SK-N-SH (cell line): Measurements from ENCODE around the gene RBM4. TPM values are rescaled to one million over a fixed set of nuclear protein-coding genes. Genes with fewer than 3 reads are reported as not detected.

ENCODE experiments used
- CTCF ChIA-PET: fragments of 300-600, 350-600 bp; formaldehyde crosslinking; extraction: SDS; loops from one replicate; lab custom pipeline; 2021; lab: Yijun Ruan, JAX
- POLR2A ChIA-PET: fragments of 350-600 bp; sonication (Branson Sonifier 250); formaldehyde crosslinking; extraction: SDS; loops from one replicate; lab custom pipeline; 2020; ENCODE audit warnings: antibody characterized with exemption, inconsistent platforms; lab: Yijun Ruan, JAX
- DNase-seq: peaks from one replicate; pipeline ENCODE4 v3.0.0; 2012
- H2AFZ ChIP-seq: fragments of 200-600 bp; sonication (generic); 2 replicates; pipeline ENCODE4 v1.8.1; 2016; ENCODE audit warnings: antibody characterized with exemption, mild to moderate bottlenecking, low read depth
- H3F3A ChIP-seq: fragments of 200-600 bp; sonication (generic); replicated peaks from 2 replicates; pipeline ENCODE3; 2016; ENCODE audit warnings: antibody characterized with exemption, mild to moderate bottlenecking; ENCODE audit not compliant: insufficient read depth
- H3K27ac ChIP-seq, 2 experiments: fragments of 200-500 bp in 1 of 2; fragments of 200-600 bp in 1 of 2; sonication (Bioruptor generic) in 1 of 2; sonication (generic), shearing (Covaris generic) in 1 of 2; 2 replicates each; pipeline versions ENCODE4 v1.5.1 to v1.6.1; 2014 to 2016; ENCODE audit warnings: low read depth in 2 of 2, inconsistent platforms in 1 of 2, low read length in 1 of 2, mild to moderate bottlenecking in 1 of 2, mixed read lengths in 1 of 2
- H3K27me3 ChIP-seq: fragments of 200-600 bp; sonication (generic), shearing (Covaris generic); 2 replicates; pipeline ENCODE4 v1.6.1; 2016; ENCODE audit warnings: mixed run types; ENCODE audit not compliant: insufficient read depth
- H3K36me3 ChIP-seq, 2 experiments: fragments of 200-500 bp in 1 of 2; fragments of 200-600 bp in 1 of 2; sonication (Bioruptor generic) in 1 of 2; sonication (generic) in 1 of 2; replicated peaks in 1 of 2; 2 replicates each; pipeline versions ENCODE3 to v1.5.1; 2014 to 2016; ENCODE audit warnings: low read length in 1 of 2, mild to moderate bottlenecking in 1 of 2; ENCODE audit not compliant: insufficient read depth in 2 of 2, control insufficient read depth in 1 of 2
- H3K4me1 ChIP-seq, 2 experiments: fragments of 200-500 bp in 1 of 2; fragments of 200-600 bp in 1 of 2; sonication (Bioruptor generic) in 1 of 2; sonication (generic), shearing (Covaris generic) in 1 of 2; 2 replicates each; pipeline versions ENCODE4 v1.5.1 to v1.6.1; 2014 to 2016; ENCODE audit warnings: low read depth in 1 of 2, low read length in 1 of 2, mixed run types in 1 of 2; ENCODE audit not compliant: insufficient read depth in 2 of 2, control insufficient read depth in 1 of 2
- H3K4me2 ChIP-seq: fragments of 200-600 bp; sonication (generic), shearing (Covaris generic); 2 replicates; pipeline ENCODE4 v1.6.1; 2017; ENCODE audit warnings: mixed run types
- H3K4me3 ChIP-seq, 2 experiments: fragments of 200-500 bp in 1 of 2; fragments of 200-600 bp in 1 of 2; sonication (Bioruptor generic) in 1 of 2; sonication (generic), shearing (Covaris generic) in 1 of 2; 2 replicates each; pipeline versions ENCODE4 v1.5.1 to v1.8.1; 2014 to 2016; ENCODE audit warnings: low read depth in 2 of 2, inconsistent platforms in 1 of 2, low read length in 1 of 2, mild to moderate bottlenecking in 1 of 2, mixed read lengths in 1 of 2, moderate library complexity in 1 of 2
- H3K79me2 ChIP-seq: fragments of 200-600 bp; sonication (generic); 2 replicates; pipeline ENCODE4 v1.8.1; 2017; ENCODE audit warnings: mild to moderate bottlenecking; ENCODE audit not compliant: insufficient read depth
- H3K9ac ChIP-seq: fragments of 200-600 bp; sonication (generic); 2 replicates; pipeline ENCODE4 v1.6.1; 2017; ENCODE audit warnings: mixed run types
- H3K9me2 ChIP-seq: fragments of 200-600 bp; sonication (generic); 2 replicates; pipeline ENCODE4 v1.6.1; 2017; ENCODE audit warnings: mixed run types
- H3K9me3 ChIP-seq: fragments of 200-600 bp; sonication (generic); 2 replicates; pipeline ENCODE4 v1.6.1; 2017; ENCODE audit warnings: mixed run types, mild to moderate bottlenecking, moderate library complexity
- H4K20me1 ChIP-seq: fragments of 200-600 bp; sonication (generic); 2 replicates; pipeline ENCODE4 v1.6.1; 2017; ENCODE audit warnings: mild to moderate bottlenecking, mixed run types; ENCODE audit not compliant: insufficient read depth
- CHD2 ChIP-seq: fragments of 150-350 bp; IDR thresholded peaks from 2 replicates; pipeline ENCODE4 v1.6.1; 2018; ENCODE audit warnings: low read length; ENCODE audit not compliant: partially characterized antibody
- ELF1 ChIP-seq: IDR thresholded peaks from 2 replicates; pipeline ENCODE4 v1.4.0; 2012
- EZH2phosphoT487 ChIP-seq: fragments of 200-600 bp; sonication (generic); IDR thresholded peaks from 2 replicates; pipeline ENCODE4 v1.6.1; 2017; ENCODE audit warnings: low read depth, mixed run types, mild to moderate bottlenecking, antibody characterized with exemption, moderate library complexity, borderline replicate concordance
- FOSL2 ChIP-seq: IDR thresholded peaks from 2 replicates; pipeline ENCODE4 v1.4.0; 2012; ENCODE audit warnings: low read depth, mild to moderate bottlenecking, moderate library complexity, borderline replicate concordance
- FOXJ3 ChIP-seq: sonication (generic); formaldehyde crosslinking; IDR thresholded peaks from 2 replicates; pipeline ENCODE4 v1.5.1; 2020; ENCODE audit warnings: mild to moderate bottlenecking, missing genetic modification reagents
- FOXM1 ChIP-seq: IDR thresholded peaks from 2 replicates; pipeline ENCODE4 v1.4.0; 2012; ENCODE audit warnings: low read depth, mild to moderate bottlenecking
- GABPA ChIP-seq: IDR thresholded peaks from 2 replicates; pipeline ENCODE4 v1.4.0; 2012; ENCODE audit warnings: low read depth, mild to moderate bottlenecking
- GATA2 ChIP-seq: sonication (generic); formaldehyde crosslinking; IDR thresholded peaks from 2 replicates; pipeline ENCODE4 v1.5.0; 2020; ENCODE audit warnings: mild to moderate bottlenecking, missing genetic modification reagents
- JUND ChIP-seq: IDR thresholded peaks from 2 replicates; pipeline ENCODE4 v1.4.0; 2012
- NRF1 ChIP-seq: IDR thresholded peaks from 2 replicates; pipeline ENCODE4 v1.6.1; 2012; ENCODE audit warnings: low read depth, mild to moderate bottlenecking, low read length
- POLR2AphosphoS5 ChIP-seq: IDR thresholded peaks from 2 replicates; pipeline ENCODE4 v1.6.1; 2012; ENCODE audit warnings: low read depth, low read length
- RAD21 ChIP-seq: IDR thresholded peaks from 2 replicates; pipeline ENCODE4 v1.6.1; 2012; ENCODE audit warnings: mild to moderate bottlenecking, low read length
- RCOR1 ChIP-seq: fragments of 150-350 bp; IDR thresholded peaks from 2 replicates; pipeline ENCODE4 v1.6.1; 2017; ENCODE audit warnings: antibody characterized with exemption, low read length
- RFX5 ChIP-seq: IDR thresholded peaks from 2 replicates; pipeline ENCODE4 v1.6.1; 2012; ENCODE audit warnings: mild to moderate bottlenecking, improper control_type of control experiment, low read length
- SIN3A ChIP-seq: IDR thresholded peaks from 2 replicates; pipeline ENCODE4 v1.6.1; 2012; ENCODE audit warnings: low read depth, mild to moderate bottlenecking, low read length, moderate library complexity, borderline replicate concordance
- TCF12 ChIP-seq: IDR thresholded peaks from 2 replicates; pipeline ENCODE4 v1.4.0; 2012
- YY1 ChIP-seq: IDR thresholded peaks from 2 replicates; pipeline ENCODE4 v1.4.0; 2012; ENCODE audit warnings: low read depth, mild to moderate bottlenecking
- WGBS: methylation state at CpG from one replicate; pipeline ENCODE4 v1.1.6; 2017; ENCODE audit warnings: low lambda C conversion rate; 5-methylcytosine and 5-hydroxymethylcytosine counted together
- polyA plus RNA-seq, 3 experiments: library from polyadenylated mRNA; depleted of rRNA; stranded (reverse); fragments of >200 nt; gene quantifications; 2 replicates each; pipeline ENCODE4 v1.2.3, GENCODE V29; 2012
- TF ChIP-seq, protein P1 (sequence below): fragments of 150-350 bp; IDR thresholded peaks from 2 replicates; pipeline ENCODE4 v1.6.1; 2016; ENCODE audit warnings: mild to moderate bottlenecking, low read depth, low read length
- TF ChIP-seq, protein P2 (sequence below): IDR thresholded peaks from 2 replicates; pipeline ENCODE4 v1.4.0; 2012; ENCODE audit warnings: low read depth
- TF ChIP-seq, protein P3 (sequence below): IDR thresholded peaks from 2 replicates; pipeline ENCODE4 v1.4.0; 2012; ENCODE audit warnings: low read depth, borderline replicate concordance

RBM4 gene
- polyA plus RNA-seq, 1 of the 3 experiments (the other 2 are of a cell fraction), result 202 TPM

DNA sequence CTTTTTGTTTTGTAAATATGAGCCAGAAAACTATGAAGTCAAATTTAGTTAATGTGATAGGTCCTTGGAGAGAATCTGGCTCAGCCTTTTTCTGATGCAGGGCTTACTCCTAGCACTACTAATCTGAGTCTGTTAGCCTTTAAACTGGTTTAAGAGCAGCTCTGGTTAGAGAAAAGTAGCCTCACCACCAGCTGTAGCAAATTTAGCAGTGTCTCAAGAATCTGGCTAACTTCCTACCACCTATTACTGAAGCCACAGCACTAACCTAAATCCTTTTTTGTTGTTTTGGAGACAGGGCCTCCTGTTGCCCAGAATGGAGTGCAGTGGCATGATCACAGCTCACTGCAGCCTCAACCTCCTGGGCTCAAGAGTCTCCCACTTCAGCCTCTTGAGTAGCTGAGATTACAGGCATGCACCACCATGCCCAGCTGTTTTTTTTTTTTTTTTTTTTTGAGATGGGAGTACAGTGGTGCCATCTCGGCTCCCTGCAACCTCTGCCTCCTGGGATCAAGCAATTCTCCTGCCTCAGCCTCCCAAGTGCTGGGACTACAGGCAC, 25.3 kb downstream of the RBM4 start:
- Histone ChIP-seq H3K36me3 (peaks cover 53 to 67% of the 10 kb centered on the region in 2 experiments), H3K9ac (no peak overlapping the region), H3K4me3 (no peak overlapping the region), H3F3A (peaks cover 30% of the 10 kb centered on the region), H3K27me3 (no peaks in the 10 kb centered on the region), H3K9me2 (no peaks in the 10 kb centered on the region), H2AFZ (no peak overlapping the region), H3K27ac (no peak overlapping the region), H3K79me2 (peaks cover 87% of the 10 kb centered on the region), H4K20me1 (peaks cover 50% of the 10 kb centered on the region), H3K4me1 (no peaks in the 10 kb centered on the region), H3K4me2 (no peak overlapping the region), H3K9me3 (no peaks in the 10 kb centered on the region)
- POLR2A ChIA-PET, result interaction anchor here (1.4 to 1.6 kb wide), 2 partner anchors 9 to 26 kb away, joined by 4 read pairs; partner anchors contain the start of gene RBM4
- WGBS, result 93% methylated on average over 1 of the region's 1 CpG
- CTCF ChIA-PET, result interaction anchor here (1.0 to 1.7 kb wide), 3 partner anchors 9 to 274 kb away, joined by 4 to 8 read pairs (median 4); no protein-coding TSS in a partner anchor
- DNase-seq, result no peak
- TF ChIP-seq RCOR1 (no peak), SIN3A (no peak), POLR2AphosphoS5 (no peak), YY1 (no peak), EZH2phosphoT487 (no peak), FOXM1 (no peak), ELF1 (no peak), NRF1 (no peak), TCF12 (no peak), CHD2 (no peak), GATA2 (CRISPR knock-in tag) (no peak), FOSL2 (no peak)
- TF ChIP-seq, protein P1, sequence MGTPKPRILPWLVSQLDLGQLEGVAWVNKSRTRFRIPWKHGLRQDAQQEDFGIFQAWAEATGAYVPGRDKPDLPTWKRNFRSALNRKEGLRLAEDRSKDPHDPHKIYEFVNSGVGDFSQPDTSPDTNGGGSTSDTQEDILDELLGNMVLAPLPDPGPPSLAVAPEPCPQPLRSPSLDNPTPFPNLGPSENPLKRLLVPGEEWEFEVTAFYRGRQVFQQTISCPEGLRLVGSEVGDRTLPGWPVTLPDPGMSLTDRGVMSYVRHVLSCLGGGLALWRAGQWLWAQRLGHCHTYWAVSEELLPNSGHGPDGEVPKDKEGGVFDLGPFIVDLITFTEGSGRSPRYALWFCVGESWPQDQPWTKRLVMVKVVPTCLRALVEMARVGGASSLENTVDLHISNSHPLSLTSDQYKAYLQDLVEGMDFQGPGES, result no peak
- TF ChIP-seq, protein P2, sequence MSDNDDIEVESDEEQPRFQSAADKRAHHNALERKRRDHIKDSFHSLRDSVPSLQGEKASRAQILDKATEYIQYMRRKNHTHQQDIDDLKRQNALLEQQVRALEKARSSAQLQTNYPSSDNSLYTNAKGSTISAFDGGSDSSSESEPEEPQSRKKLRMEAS, result no peak
- TF ChIP-seq, protein P3, sequence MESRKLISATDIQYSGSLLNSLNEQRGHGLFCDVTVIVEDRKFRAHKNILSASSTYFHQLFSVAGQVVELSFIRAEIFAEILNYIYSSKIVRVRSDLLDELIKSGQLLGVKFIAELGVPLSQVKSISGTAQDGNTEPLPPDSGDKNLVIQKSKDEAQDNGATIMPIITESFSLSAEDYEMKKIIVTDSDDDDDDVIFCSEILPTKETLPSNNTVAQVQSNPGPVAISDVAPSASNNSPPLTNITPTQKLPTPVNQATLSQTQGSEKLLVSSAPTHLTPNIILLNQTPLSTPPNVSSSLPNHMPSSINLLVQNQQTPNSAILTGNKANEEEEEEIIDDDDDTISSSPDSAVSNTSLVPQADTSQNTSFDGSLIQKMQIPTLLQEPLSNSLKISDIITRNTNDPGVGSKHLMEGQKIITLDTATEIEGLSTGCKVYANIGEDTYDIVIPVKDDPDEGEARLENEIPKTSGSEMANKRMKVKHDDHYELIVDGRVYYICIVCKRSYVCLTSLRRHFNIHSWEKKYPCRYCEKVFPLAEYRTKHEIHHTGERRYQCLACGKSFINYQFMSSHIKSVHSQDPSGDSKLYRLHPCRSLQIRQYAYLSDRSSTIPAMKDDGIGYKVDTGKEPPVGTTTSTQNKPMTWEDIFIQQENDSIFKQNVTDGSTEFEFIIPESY, result no peak

DNA sequence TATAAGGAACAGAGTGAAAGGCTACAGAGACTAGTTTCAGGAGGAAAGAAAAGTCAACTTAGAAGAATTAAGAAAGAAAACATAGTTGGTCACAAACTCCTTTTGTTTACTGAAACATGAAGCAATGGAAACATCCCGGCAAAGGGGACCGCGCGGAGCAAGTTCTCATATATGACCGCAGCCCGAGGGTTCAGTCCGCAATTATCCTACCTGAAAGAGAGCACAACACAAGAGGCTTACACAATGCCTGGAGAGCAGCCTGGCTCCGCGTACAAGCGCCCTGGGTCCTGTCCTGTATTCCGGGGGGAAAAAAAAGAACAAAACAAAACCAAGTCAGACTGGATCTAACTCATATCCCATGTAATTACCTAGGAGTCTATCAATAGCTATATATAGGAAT, 26.9 kb downstream of the RBM4 start:
- peaks cover 30% of the 10 kb centered on the region for H3F3A ChIP-seq
- no peak overlapping the region for H3K4me3 ChIP-seq
- H2AFZ ChIP-seq, result no peak overlapping the region
- 95% methylated on average over 11 of the region's 11 CpGs for WGBS
- no peak overlapping the region for H3K9ac ChIP-seq
- H3K36me3 ChIP-seq, result peaks cover 52 to 66% of the 10 kb centered on the region in 2 experiments
- CTCF ChIA-PET, result interaction anchor here (1.4 kb wide), 1 partner anchor 13 kb away, joined by 8 read pairs; no protein-coding TSS in a partner anchor
- no peaks in the 10 kb centered on the region for H3K4me1 ChIP-seq
- no peak for DNase-seq
- POLR2A ChIA-PET, result no interaction called here
- H3K9me2 ChIP-seq, result no peaks in the 10 kb centered on the region
- peaks cover 64% of the 10 kb centered on the region for H4K20me1 ChIP-seq
- TF ChIP-seq GATA2 (CRISPR knock-in tag) (no peak), JUND (no peak), RFX5 (no peak), CHD2 (no peak), GABPA (no peak), FOXJ3 (CRISPR knock-in tag) (no peak), FOXM1 (no peak), SIN3A (no peak), FOSL2 (no peak), RAD21 (no peak)
- no peaks in the 10 kb centered on the region for H3K9me3 ChIP-seq
- no peak overlapping the region for H3K4me2 ChIP-seq
- no peak overlapping the region for H3K27ac ChIP-seq
- no peaks in the 10 kb centered on the region for H3K27me3 ChIP-seq
- H3K79me2 ChIP-seq, result peaks cover 93% of the 10 kb centered on the region
